H1 (cell line): ENCODE data around the gene ISM1. TPM values are rescaled to one million over a fixed set of nuclear protein-coding genes. Genes with fewer than 3 reads are reported as not detected.

Experiments
- CTCF ChIA-PET: fragments of 300-600 bp; sonication (Branson Sonifier 250); formaldehyde crosslinking; loops from one replicate; lab custom pipeline; 2021; ENCODE audit not compliant: partially characterized antibody; lab: Charles Lee
- POLR2A ChIA-PET: fragments of 300-600 bp; sonication (Branson Sonifier 250); formaldehyde crosslinking; loops from one replicate; lab custom pipeline; 2021; ENCODE audit warnings: inconsistent platforms; ENCODE audit not compliant: partially characterized antibody; lab: Charles Lee
- DNase-seq, 2 experiments: peaks; one replicate each; pipeline versions ENCODE4 v3.0.0 to v3.0.0-alpha.2; 2010 to 2022; ENCODE audit warnings: low spot score in 2 of 2, low read depth in 1 of 2, mixed read lengths in 1 of 2
- FAIRE-seq: peaks from 2 replicates; lab custom pipeline; 2011; peaks lifted over from hg19 to GRCh38; lab: Jason Lieb, UNC
- H2AFZ ChIP-seq: 2 replicates; pipeline ENCODE4 v1.8.1; 2012; ENCODE audit warnings: low read length, inconsistent platforms
- H2AK5ac ChIP-seq: 2 replicates; pipeline ENCODE4 v1.6.1; 2013; ENCODE audit warnings: low read depth, low read length
- H2BK120ac ChIP-seq: replicated peaks from 2 replicates; pipeline ENCODE3; 2013; ENCODE audit warnings: low read depth, low read length, inconsistent platforms
- H2BK12ac ChIP-seq: 2 replicates; pipeline ENCODE4 v1.6.1; 2013; ENCODE audit warnings: low read depth, low read length
- H2BK15ac ChIP-seq: 2 replicates; pipeline ENCODE4 v1.6.1; 2013; ENCODE audit warnings: low read length
- H2BK20ac ChIP-seq: 2 replicates; pipeline ENCODE4 v1.6.1; 2013; ENCODE audit warnings: low read length
- H2BK5ac ChIP-seq: 2 replicates; pipeline ENCODE4 v1.6.1; 2013; ENCODE audit warnings: low read depth, low read length
- H3K14ac ChIP-seq: 2 replicates; pipeline ENCODE4 v1.6.1; 2013; ENCODE audit warnings: inconsistent platforms; ENCODE audit not compliant: insufficient read length
- H3K18ac ChIP-seq: 2 replicates; pipeline ENCODE4 v1.6.1; 2013; ENCODE audit warnings: low read length; ENCODE audit errors: extremely low read depth
- H3K23ac ChIP-seq: 2 replicates; pipeline ENCODE4 v1.6.1; 2013; ENCODE audit warnings: inconsistent platforms; ENCODE audit not compliant: insufficient read length
- H3K23me2 ChIP-seq: 2 replicates; pipeline ENCODE4 v1.6.1; 2013; ENCODE audit warnings: low read depth, low read length
- H3K27ac ChIP-seq: 2 replicates; pipeline ENCODE4 v1.6.1; 2011; ENCODE audit warnings: low read depth, low read length, inconsistent platforms
- H3K27me3 ChIP-seq, 4 experiments: replicated peaks in 1 of 4; 1 replicate in 1 of 4; 2 replicates in 3 of 4; pipeline versions ENCODE4 v1.6.1 to v1.8.1; 2011 to 2013; ENCODE audit warnings: low read length in 3 of 4, mild to moderate bottlenecking in 3 of 4, inconsistent platforms in 2 of 4, mixed read lengths in 2 of 4, moderate library complexity in 1 of 4; ENCODE audit not compliant: control insufficient read depth in 3 of 4, insufficient read depth in 3 of 4; ENCODE audit errors: extremely low read depth in 1 of 4
- H3K36me3 ChIP-seq, 4 experiments: 2 replicates each; pipeline versions ENCODE4 v1.6.1 to v1.8.1; 2011 to 2013; ENCODE audit warnings: mild to moderate bottlenecking in 4 of 4, low read length in 3 of 4, moderate library complexity in 2 of 4, control low read depth in 1 of 4, inconsistent platforms in 1 of 4; ENCODE audit not compliant: insufficient read depth in 4 of 4, control insufficient read depth in 2 of 4
- H3K4ac ChIP-seq: replicated peaks from 2 replicates; pipeline ENCODE3; 2013; ENCODE audit warnings: low read length, low read depth, mixed read lengths, inconsistent platforms; ENCODE audit not compliant: insufficient read length
- H3K4me1 ChIP-seq, 4 experiments: replicated peaks in 1 of 4; 1 replicate in 1 of 4; 2 replicates in 3 of 4; pipeline versions ENCODE4 v1.6.1 to v1.8.1; 2011 to 2013; ENCODE audit warnings: low read length in 3 of 4, inconsistent platforms in 2 of 4, mixed read lengths in 1 of 4; ENCODE audit not compliant: insufficient read depth in 4 of 4, control insufficient read depth in 3 of 4
- H3K4me2 ChIP-seq, 2 experiments: 2 replicates each; pipeline versions ENCODE4 v1.6.1 to v1.8.1; 2011 to 2013; ENCODE audit warnings: low read depth in 2 of 2, low read length in 2 of 2, control low read depth in 1 of 2, inconsistent platforms in 1 of 2, mild to moderate bottlenecking in 1 of 2; ENCODE audit not compliant: insufficient read depth in 1 of 2
- H3K4me3 ChIP-seq, 4 experiments: fragments of 200-600, 300-600 bp in 1 of 4; sonication (generic), shearing (Covaris generic), sonication (Bioruptor Twin) in 1 of 4; 2 replicates each; pipeline versions ENCODE4 v1.5.1 to v1.8.1; 2011 to 2016; ENCODE audit warnings: low read length in 4 of 4, low read depth in 3 of 4, control low read depth in 2 of 4, inconsistent platforms in 2 of 4, mild to moderate bottlenecking in 2 of 4, mixed read lengths in 1 of 4, moderate library complexity in 1 of 4; ENCODE audit not compliant: insufficient read depth in 2 of 4; ENCODE audit errors: extremely low read depth in 1 of 4
- H3K56ac ChIP-seq: replicated peaks from 2 replicates; pipeline ENCODE3; 2013; ENCODE audit warnings: low read depth, mild to moderate bottlenecking, mixed read lengths, low read length, inconsistent platforms; ENCODE audit not compliant: insufficient read length
- H3K79me1 ChIP-seq: 2 replicates; pipeline ENCODE4 v1.6.1; 2013; ENCODE audit warnings: low read depth, low read length, control low read depth
- H3K79me2 ChIP-seq, 2 experiments: 2 replicates each; pipeline versions ENCODE4 v1.6.1 to v1.8.1; 2012 to 2013; ENCODE audit warnings: low read length in 2 of 2, mild to moderate bottlenecking in 2 of 2, inconsistent platforms in 1 of 2; ENCODE audit not compliant: insufficient read depth in 2 of 2, control insufficient read depth in 1 of 2
- H3K9ac ChIP-seq, 4 experiments: replicated peaks in 1 of 4; 1 replicate in 1 of 4; 2 replicates in 3 of 4; pipeline versions ENCODE4 v1.6.1 to v1.8.1; 2011 to 2013; ENCODE audit warnings: low read depth in 3 of 4, low read length in 3 of 4, control low read depth in 2 of 4, mild to moderate bottlenecking in 2 of 4, moderate library complexity in 2 of 4, inconsistent platforms in 1 of 4; ENCODE audit errors: extremely low read depth in 1 of 4
- H3K9me3 ChIP-seq, 2 experiments: 2 replicates each; pipeline versions ENCODE4 v1.6.1 to v1.8.1; 2012 to 2013; ENCODE audit warnings: mild to moderate bottlenecking in 2 of 2, moderate library complexity in 2 of 2, control low read depth in 1 of 2, inconsistent platforms in 1 of 2, low read depth in 1 of 2, low read length in 1 of 2, mixed read lengths in 1 of 2; ENCODE audit not compliant: insufficient read depth in 2 of 2
- H4K20me1 ChIP-seq, 2 experiments: replicated peaks in 1 of 2; 2 replicates each; pipeline versions ENCODE3 to v1.8.1; 2011 to 2013; ENCODE audit warnings: inconsistent platforms in 2 of 2, low read length in 2 of 2, mild to moderate bottlenecking in 1 of 2; ENCODE audit not compliant: insufficient read depth in 2 of 2, control insufficient read depth in 1 of 2
- H4K5ac ChIP-seq: 2 replicates; pipeline ENCODE4 v1.6.1; 2013; ENCODE audit warnings: low read length, low read depth, mixed read lengths, inconsistent platforms; ENCODE audit not compliant: insufficient read length
- H4K8ac ChIP-seq: 2 replicates; pipeline ENCODE4 v1.8.0; 2013; ENCODE audit warnings: mild to moderate bottlenecking, moderate library complexity, low read length, inconsistent platforms; ENCODE audit not compliant: insufficient read depth; ENCODE audit errors: extremely low read depth
- H4K91ac ChIP-seq: replicated peaks from 2 replicates; pipeline ENCODE3; 2013; ENCODE audit warnings: low read length, mixed read lengths, inconsistent platforms; ENCODE audit not compliant: insufficient read length
- CEBPB ChIP-seq: IDR thresholded peaks from 2 replicates; pipeline ENCODE4 v1.6.1; 2012; ENCODE audit warnings: low read depth, low read length
- CHD2 ChIP-seq: IDR thresholded peaks from 2 replicates; pipeline ENCODE4 v1.6.1; 2012; ENCODE audit warnings: low read length, improper control_type of control experiment
- E2F6 ChIP-seq: IDR thresholded peaks from 2 replicates; pipeline ENCODE4 v1.6.1; 2012; ENCODE audit warnings: inconsistent platforms
- FOSL1 ChIP-seq: IDR thresholded peaks from 2 replicates; pipeline ENCODE4 v1.6.1; 2011; ENCODE audit warnings: mild to moderate bottlenecking, low read depth, low read length, moderate library complexity; ENCODE audit not compliant: insufficient read depth
- KDM4A ChIP-seq: IDR thresholded peaks from one replicate; pipeline ENCODE4 v1.7.1; 2012; ENCODE audit warnings: low read depth, mild to moderate bottlenecking, moderate library complexity, low read length, inconsistent platforms; ENCODE audit not compliant: severe bottlenecking
- POU5F1 ChIP-seq: IDR thresholded peaks from 2 replicates; pipeline ENCODE4 v1.6.1; 2011; ENCODE audit warnings: low read depth, mild to moderate bottlenecking, low read length, moderate library complexity
- RAD21 ChIP-seq, 2 experiments: IDR thresholded peaks in 1 of 2; conservative IDR thresholded peaks in 1 of 2; 2 replicates each; pipeline ENCODE4 v1.6.1; 2011; ENCODE audit warnings: low read depth in 2 of 2, low read length in 2 of 2, improper control_type of control experiment in 1 of 2, inconsistent platforms in 1 of 2, mild to moderate bottlenecking in 1 of 2, moderate library complexity in 1 of 2
- RBBP5 ChIP-seq: IDR thresholded peaks from 2 replicates; pipeline ENCODE4 v1.7.1; 2012; ENCODE audit warnings: low read depth, mild to moderate bottlenecking, inconsistent platforms, low read length, moderate library complexity, borderline replicate concordance
- RFX5 ChIP-seq: IDR thresholded peaks from 2 replicates; pipeline ENCODE4 v1.6.1; 2011; ENCODE audit warnings: low read depth, low read length, improper control_type of control experiment, borderline replicate concordance
- SUZ12 ChIP-seq: fragments of 200-600 bp; sonication (generic); IDR thresholded peaks from 2 replicates; pipeline ENCODE4 v1.6.1; 2012; ENCODE audit warnings: mild to moderate bottlenecking, inconsistent platforms, low read length, moderate library complexity, mixed read lengths
- TAF1 ChIP-seq: IDR thresholded peaks from 2 replicates; pipeline ENCODE4 v1.6.1; 2011; ENCODE audit warnings: mild to moderate bottlenecking, low read depth, low read length
- TCF12 ChIP-seq: IDR thresholded peaks from 2 replicates; pipeline ENCODE4 v1.6.1; 2011; ENCODE audit warnings: low read depth, mild to moderate bottlenecking, low read length
- WGBS, 2 experiments: shearing (Covaris generic) in 1 of 2; methylation state at CpG; one replicate each; pipeline versions ENCODE4 v1.1.6 to v1.1.7; 2013 to 2015; ENCODE audit warnings: low lambda C conversion rate in 2 of 2, mixed read lengths in 2 of 2, inconsistent platforms in 1 of 2, low coverage in 1 of 2, missing lambda C conversion rate in 1 of 2; ENCODE audit not compliant: insufficient replicate concordance in 2 of 2, insufficient coverage in 1 of 2, insufficient read length in 1 of 2; ENCODE audit errors: extremely low coverage in 1 of 2, missing lambda C conversion rate in 1 of 2; 5-methylcytosine and 5-hydroxymethylcytosine counted together
- polyA plus RNA-seq, 7 experiments: library from polyadenylated mRNA; depleted of rRNA in 3 of 7; stranded (reverse) in 5 of 7; unstranded in 2 of 7; fragments of >200 nt in 5 of 7; fragments of 200-250 nt in 2 of 7; gene quantifications; 1 replicate in 5 of 7; 2 replicates in 1 of 7; 4 replicates in 1 of 7; pipeline versions ENCODE4 v1.2.1 to v1.2.3, GENCODE V29; 2011 to 2013; ENCODE audit warnings: missing spikeins in 2 of 7, mixed read lengths in 2 of 7
- total RNA-seq: library from RNA; stranded (reverse); fragmentation: NEBNext Ultra II Directional; extraction: Animal tissue kit (Norgen Biotek cat#: 25700); gene quantifications from 2 replicates; pipeline ENCODE4 v1.2.1, GENCODE V29; 2021

ISM1 gene
- total and polyA plus RNA-seq, 2 of the 8 experiments (the other 6 are each of a cell fraction or from before 2014, with no cell fraction given) = 0.62 to 0.97 TPM

GRCh38 chr20:13255356-13255755 lies 34.3 kb downstream of the ISM1 start:
- no peak for FAIRE-seq

More at GRCh38 chr20:13255356-13255755, 34.3 kb downstream of the ISM1 start:
- H3K79me2 ChIP-seq = no peaks in the 10 kb centered on the region
- H3K4ac ChIP-seq = no peak overlapping the region
- no peak overlapping the region for H2AK5ac ChIP-seq
- H4K5ac ChIP-seq = no peak overlapping the region
- H2BK120ac ChIP-seq = no peak overlapping the region
- H3K79me1 ChIP-seq = no peaks in the 10 kb centered on the region
- no peak overlapping the region for H4K91ac ChIP-seq
- CTCF ChIA-PET = interaction anchor here (0.6 to 1.1 kb wide), 3 partner anchors 12 to 1211 kb away, joined by 3 to 4 read pairs (median 3); no protein-coding TSS in a partner anchor
- no peak overlapping the region for H3K23ac ChIP-seq
- no peak overlapping the region for H3K4me2 ChIP-seq
- no peaks in the 10 kb centered on the region for H3K23me2 ChIP-seq
- no peak overlapping the region for H2BK15ac ChIP-seq
- no peak overlapping the region for H2BK20ac ChIP-seq
- no peak for DNase-seq
- H3K14ac ChIP-seq = no peak overlapping the region
- WGBS, 2 experiments = 95% methylated on average over 1 of the region's 1 CpG; no CpG with 5 or more reads in 1 of the 2 experiments
- H4K8ac ChIP-seq = no peak overlapping the region
- no peak overlapping the region for H2AFZ ChIP-seq
- H2BK5ac ChIP-seq = no peak overlapping the region
- no peak overlapping the region for H2BK12ac ChIP-seq
- no peak for TF ChIP-seq RFX5
- TF ChIP-seq TAF1 = no peak
- TF ChIP-seq CHD2 = no peak
- TF ChIP-seq SUZ12 = no peak
- no peak for TF ChIP-seq CEBPB
- TF ChIP-seq FOSL1 = no peak
- no peak for TF ChIP-seq E2F6
- no peak for TF ChIP-seq TCF12
- no peak for TF ChIP-seq KDM4A
- TF ChIP-seq RAD21 (IDR thresholded peaks at IDR 0.05 in 1 of 2, conservative IDR thresholded peaks at IDR 0.05 in 1 of 2; ENCODE audit: low read depth in 2 of 2, low read length in 2 of 2) = no peak
- TF ChIP-seq RBBP5 = no peak
- TF ChIP-seq POU5F1 = no peak
- no peak overlapping the region for H3K18ac ChIP-seq
- H3K27me3 ChIP-seq = no peaks in the 10 kb centered on the region
- H3K4me1 ChIP-seq = no peaks in the 10 kb centered on the region
- no peak overlapping the region for H3K4me3 ChIP-seq
- H3K9me3 ChIP-seq = no peaks in the 10 kb centered on the region
- H4K20me1 ChIP-seq = no peaks in the 10 kb centered on the region
- H3K56ac ChIP-seq = no peak overlapping the region
- no peaks in the 10 kb centered on the region for H3K36me3 ChIP-seq
- no peak overlapping the region for H3K9ac ChIP-seq
- no peak overlapping the region for H3K27ac ChIP-seq
- POLR2A ChIA-PET = no interaction called here
